HG03103 (cell line): ENCODE results near the gene CACNA1I.

Experiments
- ATAC-seq: cut with Tn5 transposase; IDR thresholded peaks from one replicate; pipeline ENCODE4 v1.9.1; 2021; ENCODE audit warnings: low read depth; ENCODE audit not compliant: unreplicated experiment

The CACNA1I gene

GRCh38 chr22:39646398-39647063, 76.0 kb downstream of the CACNA1I start:
- no peak for ATAC-seq

- ATAC-seq: no peak
Observed at GRCh38 chr22:39647836-39648629, 77.5 kb downstream of the CACNA1I start.

- no peak for ATAC-seq
Observed at GRCh38 chr22:39648630-39648950, 78.0 kb downstream of the CACNA1I start.

GRCh38 chr22:39649500-39650089, 79.0 kb downstream of the CACNA1I start:
- no peak for ATAC-seq

- ATAC-seq: no peak
Observed at GRCh38 chr22:39651053-39651996, 80.8 kb downstream of the CACNA1I start.

GRCh38 chr22:39652990-39653786, 82.6 kb downstream of the CACNA1I start:
- ATAC-seq: no peak

GRCh38 chr22:39653787-39654077, 83.2 kb downstream of the CACNA1I start:
- ATAC-seq: no peak

- no peak for ATAC-seq
Observed at GRCh38 chr22:39654131-39654926, 83.8 kb downstream of the CACNA1I start.

- no peak for ATAC-seq
Observed at GRCh38 chr22:39655004-39655579, 84.5 kb downstream of the CACNA1I start.

- no peak for ATAC-seq
Observed at GRCh38 chr22:39655831-39656230, 85.3 kb downstream of the CACNA1I start.

GRCh38 chr22:39656495-39657490, 86.2 kb downstream of the CACNA1I start:
- no peak for ATAC-seq

- no peak for ATAC-seq
Observed at GRCh38 chr22:39658367-39658766, 87.8 kb downstream of the CACNA1I start.

GRCh38 chr22:39658806-39659463, 88.4 kb downstream of the CACNA1I start:
- ATAC-seq: no peak

GRCh38 chr22:39661501-39661841, 90.9 kb downstream of the CACNA1I start:
- no peak for ATAC-seq

GRCh38 chr22:39661842-39662685, 91.5 kb downstream of the CACNA1I start:
- no peak for ATAC-seq

- ATAC-seq: no peak
Observed at GRCh38 chr22:39662686-39663052, 92.1 kb downstream of the CACNA1I start.

- no peak for ATAC-seq
Observed at GRCh38 chr22:39663751-39664150, 93.2 kb downstream of the CACNA1I start.
